ENCODE measurements around the gene RNASEL. TPM values are rescaled to one million over a fixed set of nuclear protein-coding genes. Genes with fewer than 3 reads are reported as not detected.

RNASEL gene
- total RNA-seq, 1 donor from 2014 or later = 4.0 TPM

DNA sequence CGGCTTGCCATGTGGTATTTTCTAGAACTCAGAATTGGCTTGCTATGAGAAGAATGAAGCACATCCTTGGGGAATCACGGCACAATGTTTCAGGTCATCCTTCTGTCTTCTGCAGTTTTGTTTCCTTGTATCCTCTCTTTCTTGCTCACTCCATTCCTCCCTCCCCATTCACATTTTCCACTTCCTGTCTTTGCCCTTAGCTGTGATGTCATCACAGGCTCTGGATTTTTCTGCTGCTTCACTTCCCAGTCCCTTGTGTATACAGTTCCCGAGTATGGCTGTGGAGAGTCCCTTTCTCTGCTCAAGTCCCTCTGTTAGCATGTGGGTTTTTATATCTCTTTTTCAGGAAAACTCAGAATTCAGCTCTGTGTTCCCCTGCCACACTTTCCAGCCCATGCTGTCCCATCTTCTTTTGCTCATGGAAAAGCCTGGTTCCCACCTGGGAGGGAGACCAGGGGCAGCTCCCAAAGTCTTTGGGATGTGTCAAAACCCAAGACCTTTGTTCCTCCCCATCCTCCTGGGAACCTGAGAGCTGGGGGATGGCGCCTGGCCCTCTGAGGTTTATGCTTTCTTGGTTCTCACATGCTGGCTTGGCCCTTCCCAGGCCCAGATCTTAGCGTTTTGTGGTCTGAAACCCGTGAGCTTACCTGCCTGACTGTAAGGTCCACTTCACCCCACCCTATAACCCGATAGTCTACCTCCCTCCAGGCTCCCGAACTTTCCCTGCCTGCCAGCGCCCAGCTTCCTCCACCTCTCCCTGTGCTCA lies 20.0 kb upstream of the RNASEL start:
- peak overlapping the region; percentile 56 for H3K27ac Mint-ChIP-seq (ENCODE audit: unreplicated experiment)
- TF ChIP-seq, protein P1, sequence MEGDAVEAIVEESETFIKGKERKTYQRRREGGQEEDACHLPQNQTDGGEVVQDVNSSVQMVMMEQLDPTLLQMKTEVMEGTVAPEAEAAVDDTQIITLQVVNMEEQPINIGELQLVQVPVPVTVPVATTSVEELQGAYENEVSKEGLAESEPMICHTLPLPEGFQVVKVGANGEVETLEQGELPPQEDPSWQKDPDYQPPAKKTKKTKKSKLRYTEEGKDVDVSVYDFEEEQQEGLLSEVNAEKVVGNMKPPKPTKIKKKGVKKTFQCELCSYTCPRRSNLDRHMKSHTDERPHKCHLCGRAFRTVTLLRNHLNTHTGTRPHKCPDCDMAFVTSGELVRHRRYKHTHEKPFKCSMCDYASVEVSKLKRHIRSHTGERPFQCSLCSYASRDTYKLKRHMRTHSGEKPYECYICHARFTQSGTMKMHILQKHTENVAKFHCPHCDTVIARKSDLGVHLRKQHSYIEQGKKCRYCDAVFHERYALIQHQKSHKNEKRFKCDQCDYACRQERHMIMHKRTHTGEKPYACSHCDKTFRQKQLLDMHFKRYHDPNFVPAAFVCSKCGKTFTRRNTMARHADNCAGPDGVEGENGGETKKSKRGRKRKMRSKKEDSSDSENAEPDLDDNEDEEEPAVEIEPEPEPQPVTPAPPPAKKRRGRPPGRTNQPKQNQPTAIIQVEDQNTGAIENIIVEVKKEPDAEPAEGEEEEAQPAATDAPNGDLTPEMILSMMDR (IDR thresholded peaks at IDR 0.05) = no peak

DNA sequence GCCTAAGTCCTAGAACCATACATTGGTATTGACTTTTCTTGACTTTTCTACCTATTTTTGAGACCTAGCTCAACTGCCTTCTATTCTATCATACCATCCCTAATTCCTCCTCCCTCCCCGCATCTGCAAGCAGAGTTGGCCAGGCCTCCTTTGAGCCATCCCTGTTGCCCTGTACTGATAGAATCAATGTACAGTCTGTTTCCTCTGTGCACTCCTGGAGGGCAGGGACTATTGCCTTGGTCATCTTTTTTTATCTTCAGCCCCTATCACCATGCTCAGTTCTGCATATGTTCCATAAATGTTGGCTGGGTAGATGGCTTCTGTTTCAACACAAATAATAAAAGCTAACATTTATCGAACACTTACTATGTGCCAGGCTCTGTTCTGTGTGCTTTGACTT lies 19.2 kb upstream of the RNASEL start:
- H3K27me3 Mint-ChIP-seq (ENCODE audit: low read depth) = no peaks in the 10 kb centered on the region
- TF ChIP-seq, protein P1 (IDR thresholded peaks at IDR 0.05) = no peak
- no peaks in the 10 kb centered on the region for H3K9me3 Mint-ChIP-seq (ENCODE audit: low read depth)
- DNase-seq (ENCODE audit: low spot score) = no peak
- no peak overlapping the region for H3K27ac Mint-ChIP-seq (ENCODE audit: unreplicated experiment)
- H3K36me3 Mint-ChIP-seq (ENCODE audit: low read depth) = no peaks in the 10 kb centered on the region
- H3K4me1 Mint-ChIP-seq (ENCODE audit: low read depth) = peaks cover 36% of the 10 kb centered on the region
- H3K4me3 Mint-ChIP-seq (ENCODE audit: unreplicated experiment) = no peak overlapping the region

More for the DNA sequence above, 20.0 kb upstream of the RNASEL start:
- Mint-ChIP-seq H3K27me3 (ENCODE audit: low read depth) (no peaks in the 10 kb centered on the region), H3K9me3 (ENCODE audit: low read depth) (no peaks in the 10 kb centered on the region), H3K36me3 (ENCODE audit: low read depth) (no peaks in the 10 kb centered on the region), H3K4me1 (ENCODE audit: low read depth) (peaks cover 40% of the 10 kb centered on the region), H3K4me3 (ENCODE audit: unreplicated experiment) (no peak overlapping the region)
- DNase-seq (ENCODE audit: low spot score) = no peak

- Mint-ChIP-seq H3K4me1 (ENCODE audit: low read depth) (peaks cover 36% of the 10 kb centered on the region), H3K27me3 (ENCODE audit: low read depth) (no peaks in the 10 kb centered on the region), H3K36me3 (ENCODE audit: low read depth) (peaks cover 2% of the 10 kb centered on the region), H3K27ac (ENCODE audit: unreplicated experiment) (no peak overlapping the region), H3K4me3 (ENCODE audit: unreplicated experiment) (no peak overlapping the region), H3K9me3 (ENCODE audit: low read depth) (no peaks in the 10 kb centered on the region)
- no peak for DNase-seq (ENCODE audit: low spot score)
- TF ChIP-seq, protein P1 (IDR thresholded peaks at IDR 0.05) = no peak
Measured at GRCh38 chr1:182607566-182607965, 18.5 kb upstream of the RNASEL start.

GRCh38 chr1:182604175-182605164 lies 15.4 kb upstream of the RNASEL start, which contains the start of gene RGS16:
TSS of gene RGS16 (minus strand) at chr1:182604389. CDS start at chr1:182604259, 130 bp downstream.
- peak; percentile 96 for DNase-seq (ENCODE audit: low spot score)
- Mint-ChIP-seq H3K27me3 (ENCODE audit: low read depth) (no peaks in the 10 kb centered on the region), H3K27ac (ENCODE audit: unreplicated experiment) (peak within 1 kb of the TSS; percentile 79), H3K36me3 (ENCODE audit: low read depth) (peaks cover 5% of the 10 kb centered on the region), H3K4me3 (ENCODE audit: unreplicated experiment) (no peak within 1 kb of the TSS), H3K4me1 (ENCODE audit: low read depth) (peaks cover 19% of the 10 kb centered on the region), H3K9me3 (ENCODE audit: low read depth) (no peaks in the 10 kb centered on the region)
- TF ChIP-seq, protein P1 (IDR thresholded peaks at IDR 0.05) = no peak

DNA sequence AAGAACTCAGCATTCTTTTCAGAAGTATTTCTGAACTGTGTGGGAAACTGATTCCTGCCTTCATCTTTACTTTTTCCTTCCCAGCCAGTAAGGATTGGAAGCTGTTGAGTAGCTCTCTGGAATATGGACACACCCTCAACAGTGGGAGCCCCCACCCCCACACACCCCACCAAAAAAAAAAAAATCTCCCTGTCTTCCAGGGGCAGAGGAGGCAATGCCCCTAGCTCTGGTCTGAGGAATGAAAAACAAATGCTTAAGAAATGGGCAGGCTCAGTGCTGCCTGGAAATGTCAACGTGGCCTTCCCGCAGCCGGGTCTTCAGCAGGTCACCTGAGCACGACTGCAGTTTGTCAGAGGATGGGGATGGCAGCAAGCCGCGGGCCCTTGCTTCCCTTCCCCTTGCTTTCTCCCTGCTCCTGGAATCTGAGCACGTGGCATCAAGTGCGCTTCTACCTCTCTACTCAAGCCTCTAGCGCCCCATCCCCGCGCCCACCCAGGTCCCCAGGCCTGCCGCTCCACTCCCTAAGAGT lies 14.7 kb upstream of the RNASEL start:
- Mint-ChIP-seq H3K4me1 (ENCODE audit: low read depth) (peaks cover 12% of the 10 kb centered on the region), H3K4me3 (ENCODE audit: unreplicated experiment) (no peak overlapping the region), H3K27me3 (ENCODE audit: low read depth) (no peaks in the 10 kb centered on the region), H3K27ac (ENCODE audit: unreplicated experiment) (peak overlapping the region; percentile 79), H3K36me3 (ENCODE audit: low read depth) (peaks cover 6% of the 10 kb centered on the region), H3K9me3 (ENCODE audit: low read depth) (no peaks in the 10 kb centered on the region)
- TF ChIP-seq, protein P1 (IDR thresholded peaks at IDR 0.05) = no peak
- no peak for DNase-seq (ENCODE audit: low spot score)
